HG02798 (cell line): Measurements from ENCODE around the gene PAX9.

Source experiments
- ATAC-seq: cut with Tn5 transposase; IDR thresholded peaks from one replicate; pipeline ENCODE4 v1.9.1; 2021; ENCODE audit warnings: mild to moderate bottlenecking; ENCODE audit not compliant: unreplicated experiment, poor library complexity

Gene PAX9

DNA sequence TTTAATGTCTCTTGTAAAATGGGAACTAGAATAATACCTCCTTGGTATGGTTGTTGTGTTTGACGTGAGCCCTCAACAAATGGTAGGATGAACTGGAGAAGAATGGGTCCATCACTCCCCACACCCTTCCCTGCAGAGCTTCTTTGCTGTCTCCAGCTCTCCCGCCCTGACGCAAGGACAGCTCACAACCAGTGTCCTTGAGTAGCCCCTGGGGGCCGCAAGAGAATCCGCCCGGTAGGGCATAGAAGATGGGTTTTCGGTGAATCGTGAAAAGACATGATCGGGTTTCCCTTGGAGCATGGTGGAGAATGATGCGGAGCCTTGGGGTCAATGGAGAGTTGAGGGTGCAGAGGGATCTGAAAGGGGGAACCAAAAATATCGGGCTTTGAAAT lies 6.1 kb upstream of the PAX9 start:
- ATAC-seq, result no peak

DNA sequence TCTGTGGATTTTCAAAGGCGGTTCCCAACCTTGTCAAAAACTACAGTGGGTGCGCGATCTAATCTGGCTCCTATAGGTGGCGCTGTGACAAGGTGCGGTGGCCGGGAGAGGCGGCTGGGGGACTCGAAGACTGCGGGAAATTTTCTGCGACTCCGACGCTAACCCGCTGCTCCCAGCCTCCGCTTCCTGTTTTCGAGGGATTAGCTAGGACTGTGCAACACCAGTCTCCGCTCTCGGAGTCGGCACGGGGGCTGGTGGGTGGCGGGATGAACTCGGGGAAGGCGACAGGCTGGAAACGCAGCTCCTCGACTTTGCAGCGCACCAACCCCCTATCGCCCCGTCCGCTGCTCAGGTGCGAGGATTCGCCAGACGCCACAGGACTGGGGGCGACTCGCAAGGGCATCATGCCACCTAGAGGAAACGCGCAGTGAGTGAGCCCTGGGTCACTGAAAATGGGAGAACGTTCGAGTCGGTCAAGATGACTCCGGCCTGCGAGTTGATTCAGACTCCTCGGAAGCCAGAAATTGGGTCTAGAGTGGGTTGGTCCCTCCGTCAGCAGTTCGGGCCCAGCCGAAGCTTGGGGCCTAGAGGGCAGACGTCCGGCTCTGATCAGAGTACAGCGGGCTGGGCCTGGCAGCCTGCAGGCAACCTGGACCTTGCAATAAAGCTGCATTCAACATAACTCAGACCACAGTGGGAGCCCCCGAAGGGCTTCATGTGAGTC lies 5.5 kb upstream of the PAX9 start:
- no peak for ATAC-seq

DNA sequence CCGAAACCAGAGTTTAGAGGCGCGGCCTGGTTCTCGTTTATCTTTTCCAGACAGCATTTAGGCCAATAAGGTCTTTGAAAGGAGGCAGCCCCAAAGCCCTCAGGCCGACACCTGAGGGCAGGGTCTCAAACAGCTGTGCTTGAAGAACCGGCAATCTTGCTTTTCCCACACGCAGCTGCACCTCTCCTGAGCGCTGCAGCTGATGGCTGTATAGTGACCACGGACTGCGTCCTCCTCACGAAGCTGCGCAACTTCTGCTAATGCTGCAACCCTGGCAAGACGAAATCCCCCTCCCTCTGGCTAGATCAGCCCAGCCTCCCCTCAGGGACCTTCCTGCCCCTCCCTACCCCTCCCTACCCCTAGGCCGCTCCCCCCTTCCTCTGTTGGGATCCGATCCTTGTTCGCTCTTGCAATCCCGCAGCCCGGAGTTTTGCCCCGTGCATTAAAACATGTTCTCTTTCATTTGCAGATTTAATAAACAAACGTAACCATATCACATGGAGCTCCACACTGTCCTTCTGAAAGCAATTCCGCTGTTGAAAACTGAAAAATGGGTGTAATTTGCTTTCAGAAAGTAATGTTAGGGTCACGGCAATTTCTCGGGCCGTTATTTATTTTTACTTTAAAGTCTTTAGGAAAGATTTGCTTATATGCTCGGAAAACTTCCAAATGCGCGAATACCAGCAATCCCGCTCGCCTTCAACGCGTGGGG lies 4.8 kb upstream of the PAX9 start:
- no peak for ATAC-seq

DNA sequence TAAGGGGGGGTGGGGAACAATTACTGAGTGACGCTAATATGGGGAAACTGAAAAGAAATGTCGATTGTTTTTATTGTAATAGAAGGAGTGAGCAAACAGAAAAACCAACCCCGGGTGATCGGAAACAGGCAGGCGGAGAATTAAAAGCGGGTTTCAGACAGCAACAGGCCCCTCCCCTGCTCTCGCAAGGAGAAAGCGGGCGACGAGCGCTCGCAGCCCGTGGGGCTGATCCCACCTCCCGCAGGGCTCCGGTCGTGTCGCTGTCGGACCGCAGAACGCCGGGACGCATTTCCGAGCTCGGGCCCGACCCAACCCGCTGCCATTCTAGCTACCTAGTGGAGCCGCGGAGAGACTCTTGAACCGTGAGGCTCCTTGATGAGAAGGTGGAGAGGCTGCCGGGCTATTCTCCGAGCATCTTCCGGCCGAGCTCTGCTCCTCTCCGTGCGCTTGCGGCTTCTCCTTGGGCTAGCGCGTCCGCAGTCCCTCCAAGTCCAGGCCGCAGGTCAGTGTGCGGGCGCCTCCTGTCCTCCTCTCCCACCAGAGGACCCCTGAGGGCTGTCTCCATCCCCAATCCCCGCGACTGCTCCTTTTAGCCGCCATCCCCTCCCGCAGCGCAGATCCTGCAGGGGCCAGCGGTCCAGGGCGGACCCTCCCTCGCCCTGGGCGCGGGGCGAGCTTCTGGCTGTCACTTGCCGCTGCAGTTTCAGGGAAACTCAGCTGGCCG lies 4.1 kb upstream of the PAX9 start:
- ATAC-seq, result no peak

DNA sequence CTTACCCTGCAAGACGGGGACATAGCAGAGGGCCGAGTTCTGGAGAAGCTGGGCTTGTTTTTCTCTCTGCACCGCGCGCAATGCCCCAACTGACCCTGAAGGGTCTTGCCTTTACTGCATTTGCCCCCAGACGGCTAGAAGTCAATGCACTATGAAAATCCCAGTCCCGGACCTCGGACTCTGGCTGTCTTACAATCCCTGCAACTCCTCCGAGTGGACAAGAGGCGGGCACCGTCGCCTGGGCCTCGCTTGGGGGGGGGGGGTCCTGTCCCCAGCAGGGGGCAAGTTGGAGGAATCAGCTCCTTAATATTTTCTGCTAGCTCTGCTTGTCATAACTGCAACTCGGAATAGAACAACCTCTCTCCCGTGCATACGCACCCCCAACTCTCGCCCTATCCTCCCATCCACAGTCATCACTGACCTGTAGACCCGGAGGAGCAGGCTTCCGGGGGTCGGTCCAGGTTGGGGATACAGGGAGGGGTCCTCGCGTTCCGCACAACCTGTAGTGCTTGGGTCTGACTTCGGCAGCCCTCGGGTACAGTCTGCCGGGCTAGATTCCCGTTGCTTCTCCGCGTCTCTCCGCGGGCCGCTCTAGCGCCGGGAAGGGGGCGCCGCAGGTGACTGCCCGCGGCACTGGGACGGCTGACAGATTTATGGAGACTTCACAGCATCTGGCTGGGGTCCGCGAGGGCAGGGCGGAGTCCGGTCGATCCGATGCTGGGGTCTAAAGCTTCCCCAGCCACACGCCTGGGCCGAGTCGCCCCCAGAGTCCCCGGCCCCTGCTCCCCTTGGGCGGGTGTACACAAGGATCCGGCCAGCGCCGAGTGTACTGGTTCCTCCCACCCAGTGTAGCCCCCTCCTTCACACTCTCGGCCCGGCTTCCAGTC lies 3.3 kb upstream of the PAX9 start:
- ATAC-seq, result no peak

DNA sequence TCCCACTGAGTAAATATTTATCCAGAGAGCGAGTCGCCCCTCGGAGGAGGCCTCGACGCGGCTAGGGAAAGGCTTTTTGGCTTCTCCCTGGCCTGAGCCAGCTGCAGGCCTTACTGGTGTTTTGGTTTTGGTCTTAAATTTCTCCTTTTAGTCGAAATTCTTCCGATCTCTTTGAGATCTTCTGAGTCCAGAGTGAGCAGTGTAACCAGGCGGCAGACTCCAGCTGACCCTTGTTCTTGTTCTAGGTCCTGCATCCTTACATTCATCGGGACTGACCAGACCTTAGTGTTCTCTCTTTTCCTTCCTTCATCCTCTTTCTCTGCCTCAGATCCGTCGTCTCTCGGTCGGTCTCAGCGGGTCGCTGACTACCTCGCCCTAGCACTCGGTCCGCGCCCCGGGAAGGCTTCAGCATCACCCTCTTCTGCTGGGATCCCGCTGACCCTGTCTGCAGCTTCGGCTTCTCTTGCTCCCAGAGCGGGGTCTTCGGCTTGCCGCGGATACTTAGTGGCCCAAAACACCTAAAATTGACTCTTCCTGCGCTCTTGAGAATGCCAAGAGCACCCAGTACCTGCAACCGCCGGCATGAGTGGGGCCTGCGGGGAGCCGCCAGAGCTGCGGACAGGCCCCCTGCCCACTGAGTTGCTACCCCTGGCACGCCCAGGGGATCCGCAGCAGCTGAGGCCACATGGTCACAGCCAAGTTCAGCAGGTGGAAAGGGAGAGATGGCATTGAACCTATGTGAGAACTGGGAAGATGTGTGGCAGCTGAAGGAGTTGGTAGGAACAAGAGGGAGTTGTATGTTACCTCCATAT lies 2.4 kb upstream of the PAX9 start:
- ATAC-seq, result no peak

DNA sequence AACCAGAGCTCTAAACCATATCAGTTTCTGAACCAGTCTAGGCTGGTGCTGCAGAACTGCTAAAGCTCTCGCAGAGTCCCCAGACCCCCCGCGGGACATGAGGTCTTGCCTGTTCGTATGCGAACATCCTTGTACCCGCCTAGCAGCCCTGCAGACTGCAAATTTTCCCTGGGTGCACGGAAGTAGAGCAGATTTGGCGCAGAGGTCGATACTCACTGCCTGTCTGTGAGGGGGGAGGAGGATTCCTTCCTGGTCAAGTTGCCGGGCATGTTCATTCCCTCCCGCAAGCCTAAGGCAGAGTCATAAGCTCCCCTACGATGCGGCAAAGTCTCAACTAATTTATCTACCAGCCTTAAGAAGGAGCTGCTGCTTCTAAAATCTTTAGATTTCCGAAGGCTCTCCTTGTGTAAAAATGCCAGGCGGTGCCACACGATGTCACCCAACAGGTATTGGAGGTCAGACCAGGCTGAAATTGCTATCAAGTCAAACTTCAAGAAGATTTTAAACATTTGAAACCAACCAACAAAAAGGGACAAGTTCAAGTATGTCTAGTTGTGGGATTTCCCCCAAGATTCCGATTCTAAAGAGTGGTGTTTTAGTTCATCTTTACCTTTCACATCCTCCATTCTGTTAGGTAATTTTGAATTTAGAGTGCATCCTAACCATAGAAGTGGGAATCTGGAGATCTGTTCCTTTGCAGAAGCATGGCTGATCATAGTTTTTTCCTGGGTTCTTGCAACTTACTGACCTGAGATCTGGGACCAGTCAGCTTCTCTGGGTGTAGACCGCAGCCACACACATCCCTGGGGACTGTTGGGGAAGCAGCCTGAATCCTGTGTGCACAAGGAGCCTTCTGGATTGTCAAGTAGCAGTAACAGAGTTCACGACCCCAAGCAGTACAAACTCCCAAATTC lies 1.6 kb upstream of the PAX9 start:
- no peak for ATAC-seq

DNA sequence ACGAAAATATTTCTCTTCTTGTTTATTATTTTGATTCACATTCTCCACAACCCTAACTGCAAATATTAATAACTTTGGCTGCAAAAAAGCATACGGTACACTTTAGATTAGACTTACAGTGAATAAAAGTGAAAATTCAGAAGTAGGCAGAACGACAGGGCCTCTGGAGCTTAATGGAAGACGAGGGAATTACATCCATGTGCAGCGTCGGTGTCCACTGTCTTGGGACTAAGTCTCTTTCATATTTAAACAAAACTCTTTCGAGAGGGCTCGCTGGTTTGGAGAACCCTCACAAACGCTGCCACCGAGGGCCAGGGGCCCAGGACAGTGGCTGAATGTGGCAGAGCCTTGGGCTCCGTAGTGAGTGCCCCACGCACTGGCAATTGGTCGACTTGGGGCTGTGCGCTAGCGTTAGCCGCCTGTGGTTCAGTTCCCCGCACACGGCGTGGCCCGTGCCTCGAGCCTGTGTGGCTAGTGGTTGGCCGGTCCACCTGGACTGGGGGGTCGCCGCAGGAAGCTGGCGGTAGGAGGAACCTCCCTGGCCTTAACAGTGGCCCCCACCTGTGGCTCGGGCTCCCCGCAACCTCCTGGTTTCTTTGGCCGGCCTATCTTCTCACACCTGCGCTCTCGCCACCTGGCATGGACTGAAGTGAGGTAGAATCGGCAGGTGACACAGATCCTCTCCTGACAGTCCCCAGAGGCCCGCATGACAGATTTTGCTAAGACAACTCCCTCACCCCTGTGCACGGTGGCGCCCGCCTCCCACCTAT lies 739 bp upstream of the PAX9 start:
- no peak for ATAC-seq

DNA sequence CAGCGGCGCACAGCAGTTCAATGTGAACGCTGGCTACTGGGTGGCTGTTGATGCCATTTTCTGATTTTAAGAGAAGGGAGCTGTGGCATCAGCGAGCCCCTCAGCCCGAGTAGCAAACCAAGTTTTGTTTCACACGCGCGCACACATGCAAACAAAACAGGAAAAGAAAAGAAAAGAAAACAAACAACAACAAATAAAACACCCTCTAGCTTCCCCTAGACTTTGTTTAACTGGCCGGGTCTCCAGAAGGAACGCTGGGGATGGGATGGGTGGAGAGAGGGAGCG lies 540 bp downstream of the PAX9 start:
- no peak for ATAC-seq

DNA sequence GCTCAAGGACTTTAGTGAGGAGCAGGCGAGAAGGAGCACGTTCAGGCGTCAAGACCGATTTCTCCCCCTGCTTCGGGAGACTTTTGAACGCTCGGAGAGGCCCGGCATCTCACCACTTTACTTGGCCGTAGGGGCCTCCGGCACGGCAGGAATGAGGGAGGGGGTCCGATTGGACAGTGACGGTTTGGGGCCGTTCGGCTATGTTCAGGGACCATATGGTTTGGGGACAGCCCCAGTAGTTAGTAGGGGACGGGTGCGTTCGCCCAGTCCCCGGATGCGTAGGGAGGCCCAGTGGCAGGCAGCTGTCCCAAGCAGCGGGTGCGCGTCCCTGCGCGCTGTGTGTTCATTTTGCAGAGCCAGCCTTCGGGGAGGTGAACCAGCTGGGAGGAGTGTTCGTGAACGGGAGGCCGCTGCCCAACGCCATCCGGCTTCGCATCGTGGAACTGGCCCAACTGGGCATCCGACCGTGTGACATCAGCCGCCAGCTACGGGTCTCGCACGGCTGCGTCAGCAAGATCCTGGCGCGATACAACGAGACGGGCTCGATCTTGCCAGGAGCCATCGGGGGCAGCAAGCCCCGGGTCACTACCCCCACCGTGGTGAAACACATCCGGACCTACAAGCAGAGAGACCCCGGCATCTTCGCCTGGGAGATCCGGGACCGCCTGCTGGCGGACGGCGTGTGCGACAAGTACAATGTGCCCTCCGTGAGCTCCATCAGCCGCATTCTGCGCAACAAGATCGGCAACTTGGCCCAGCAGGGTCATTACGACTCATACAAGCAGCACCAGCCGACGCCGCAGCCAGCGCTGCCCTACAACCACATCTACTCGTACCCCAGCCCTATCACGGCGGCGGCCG lies 1.1 kb downstream of the PAX9 start:
- no peak for ATAC-seq

DNA sequence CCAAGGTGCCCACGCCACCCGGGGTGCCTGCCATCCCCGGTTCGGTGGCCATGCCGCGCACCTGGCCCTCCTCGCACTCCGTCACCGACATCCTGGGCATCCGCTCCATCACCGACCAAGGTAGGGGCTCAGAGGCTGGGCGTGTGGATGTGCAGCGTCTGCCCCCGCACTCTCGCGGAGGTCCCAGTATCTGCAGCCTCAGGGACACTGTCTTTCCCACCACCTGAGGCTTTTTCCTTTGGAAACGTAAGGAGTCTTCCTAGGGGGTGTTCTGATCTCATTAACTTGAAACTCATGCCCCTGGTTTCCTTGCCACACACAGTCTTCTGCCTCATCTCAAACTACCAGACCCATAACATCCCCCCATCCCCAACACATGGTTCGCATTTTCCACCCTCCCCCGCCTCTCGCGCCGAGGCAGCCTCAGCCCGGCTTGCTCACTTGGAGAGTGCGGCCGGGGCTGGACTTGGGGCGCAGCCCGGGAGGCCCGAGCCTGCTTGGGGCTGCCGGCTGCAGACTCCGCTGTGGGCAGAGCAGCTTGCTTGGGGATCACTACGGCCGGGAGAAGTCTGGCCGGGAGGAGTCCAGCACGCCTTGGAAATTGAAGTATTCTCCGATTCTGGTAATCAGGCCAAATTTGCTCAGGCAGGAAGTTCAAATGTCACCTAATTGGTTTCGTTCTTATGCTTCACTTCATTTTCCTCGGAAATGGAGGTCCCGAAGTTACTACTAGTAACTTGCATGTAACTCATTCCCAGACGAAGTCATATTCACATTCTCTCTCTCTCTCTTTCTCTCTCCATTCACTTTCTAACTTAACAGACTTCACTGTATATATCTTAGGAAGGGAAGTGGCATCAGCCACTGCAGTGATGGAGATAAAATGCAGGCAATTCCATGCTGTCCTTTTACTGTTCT lies 2.0 kb downstream of the PAX9 start:
- no peak for ATAC-seq

DNA sequence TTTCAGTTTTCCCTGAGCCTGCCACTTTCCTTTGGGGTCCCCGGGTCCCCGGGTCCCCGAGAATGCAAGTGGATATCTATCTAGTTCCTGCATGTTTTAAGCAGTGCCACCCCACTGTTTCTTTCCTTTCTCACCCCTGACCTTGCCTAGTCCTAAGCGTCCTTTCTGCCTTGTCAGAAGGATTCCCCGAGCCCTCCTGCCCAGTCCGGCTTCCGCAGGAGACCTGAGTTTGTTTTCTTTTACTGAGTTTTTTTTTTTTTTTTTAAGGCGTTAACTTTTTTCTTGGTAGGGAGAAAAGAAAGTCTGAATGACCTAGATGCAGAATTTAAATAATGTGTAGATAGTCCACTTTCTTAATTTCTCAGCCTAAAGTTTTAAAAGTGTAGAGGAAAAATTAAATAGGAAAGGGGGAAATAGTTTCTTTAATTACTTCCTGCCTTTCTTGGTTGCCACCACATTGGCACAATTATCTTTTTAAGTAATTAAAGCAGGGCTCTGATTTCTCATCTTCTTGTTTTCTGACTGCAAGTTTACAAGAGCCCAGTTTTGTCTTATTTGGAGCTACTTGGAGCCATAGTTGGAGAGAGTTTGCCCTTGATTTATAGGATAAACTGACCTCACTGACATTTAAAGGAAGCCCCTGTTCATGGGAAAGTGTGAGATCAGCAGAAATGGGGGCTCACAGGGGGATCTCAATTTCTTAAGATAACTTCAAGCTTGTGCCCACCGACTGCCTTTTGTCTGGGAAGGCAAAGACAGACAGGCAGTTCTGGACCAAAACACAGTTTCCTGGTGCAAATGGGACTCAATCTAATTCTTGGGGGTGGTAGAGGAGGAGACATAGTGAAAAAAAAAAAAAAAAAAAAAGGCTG lies 2.9 kb downstream of the PAX9 start:
- ATAC-seq, result no peak

DNA sequence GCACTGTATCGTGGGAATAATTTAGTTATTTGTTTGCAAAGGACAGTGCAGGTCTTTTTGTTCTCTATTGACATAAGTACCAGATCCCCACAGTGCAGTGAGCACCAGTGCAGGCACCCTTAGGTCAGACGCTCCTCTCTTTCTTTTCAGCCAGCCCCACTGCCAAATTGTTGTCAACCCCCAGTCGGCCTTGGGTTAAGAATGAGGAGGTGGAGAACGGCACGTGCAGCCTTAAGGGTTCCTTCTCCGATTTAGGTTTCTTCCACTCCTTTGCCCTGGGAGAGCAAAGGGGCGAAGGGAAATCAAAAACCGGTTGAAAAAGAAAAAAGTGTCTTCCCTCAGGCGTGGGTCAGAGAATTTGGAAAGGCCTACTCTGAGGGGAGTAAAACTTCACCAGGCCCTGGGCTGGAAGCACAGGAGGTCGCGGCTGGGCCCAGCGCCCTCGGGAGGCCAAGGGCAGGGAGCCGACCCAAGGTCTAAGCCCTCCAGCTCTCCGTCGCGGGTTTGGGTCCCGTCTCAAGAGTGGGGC lies 4.3 kb downstream of the PAX9 start:
- no peak for ATAC-seq

DNA sequence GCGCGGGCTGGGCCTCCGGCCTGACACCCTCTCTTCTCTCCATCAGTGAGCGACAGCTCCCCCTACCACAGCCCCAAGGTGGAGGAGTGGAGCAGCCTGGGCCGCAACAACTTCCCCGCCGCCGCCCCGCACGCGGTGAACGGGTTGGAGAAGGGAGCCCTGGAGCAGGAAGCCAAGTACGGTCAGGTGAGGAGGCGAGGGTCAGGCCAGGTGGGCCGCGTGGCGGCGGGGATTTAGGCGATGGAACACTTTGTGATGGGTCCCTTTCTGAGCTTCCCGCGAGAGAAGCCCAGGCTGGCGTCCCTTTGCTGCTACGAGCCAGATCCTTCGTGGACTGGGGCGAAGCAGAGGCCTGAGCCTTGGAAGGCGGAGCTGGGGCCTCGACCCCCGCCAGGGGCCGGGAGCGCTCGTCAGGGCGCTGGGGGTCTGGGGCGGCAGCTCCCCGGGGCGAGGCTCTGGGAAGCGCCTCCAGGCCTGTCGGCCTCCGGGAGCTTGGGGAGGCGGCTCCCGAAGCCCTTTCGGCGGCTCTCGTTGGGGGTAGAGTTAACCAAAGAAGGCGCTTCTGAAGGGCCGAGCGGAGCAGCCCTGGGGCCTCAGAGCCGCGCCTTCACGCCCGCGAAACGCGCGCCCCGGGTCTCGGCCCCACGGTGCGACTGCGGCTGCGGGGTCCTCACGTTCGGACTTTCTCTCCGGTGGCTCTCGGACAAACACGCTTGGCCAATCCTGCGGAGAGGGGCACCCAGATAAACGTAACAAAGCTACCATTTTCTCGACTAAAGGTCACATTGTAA lies 5.0 kb downstream of the PAX9 start:
- no peak for ATAC-seq
